ENCODE measurements around the gene ZBTB7C.

- TF ChIP-seq ZNF513 (tag by site-specific recombination; IDR thresholded peaks at IDR 0.05) = no peak
- TF ChIP-seq ZNF292 (tag by site-specific recombination; IDR thresholded peaks at IDR 0.05; ENCODE audit: borderline replicate concordance, low read depth) = no peak
- TF ChIP-seq, protein P1, sequence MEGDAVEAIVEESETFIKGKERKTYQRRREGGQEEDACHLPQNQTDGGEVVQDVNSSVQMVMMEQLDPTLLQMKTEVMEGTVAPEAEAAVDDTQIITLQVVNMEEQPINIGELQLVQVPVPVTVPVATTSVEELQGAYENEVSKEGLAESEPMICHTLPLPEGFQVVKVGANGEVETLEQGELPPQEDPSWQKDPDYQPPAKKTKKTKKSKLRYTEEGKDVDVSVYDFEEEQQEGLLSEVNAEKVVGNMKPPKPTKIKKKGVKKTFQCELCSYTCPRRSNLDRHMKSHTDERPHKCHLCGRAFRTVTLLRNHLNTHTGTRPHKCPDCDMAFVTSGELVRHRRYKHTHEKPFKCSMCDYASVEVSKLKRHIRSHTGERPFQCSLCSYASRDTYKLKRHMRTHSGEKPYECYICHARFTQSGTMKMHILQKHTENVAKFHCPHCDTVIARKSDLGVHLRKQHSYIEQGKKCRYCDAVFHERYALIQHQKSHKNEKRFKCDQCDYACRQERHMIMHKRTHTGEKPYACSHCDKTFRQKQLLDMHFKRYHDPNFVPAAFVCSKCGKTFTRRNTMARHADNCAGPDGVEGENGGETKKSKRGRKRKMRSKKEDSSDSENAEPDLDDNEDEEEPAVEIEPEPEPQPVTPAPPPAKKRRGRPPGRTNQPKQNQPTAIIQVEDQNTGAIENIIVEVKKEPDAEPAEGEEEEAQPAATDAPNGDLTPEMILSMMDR (tag by site-specific recombination; IDR thresholded peaks at IDR 0.05) = no peak
- TF ChIP-seq ZFP69B (tag by site-specific recombination; IDR thresholded peaks at IDR 0.05) = no peak
- no peak for TF ChIP-seq ZNF391 (tag by site-specific recombination; IDR thresholded peaks at IDR 0.05; ENCODE audit: borderline replicate concordance, low read depth)
- TF ChIP-seq, protein P2, sequence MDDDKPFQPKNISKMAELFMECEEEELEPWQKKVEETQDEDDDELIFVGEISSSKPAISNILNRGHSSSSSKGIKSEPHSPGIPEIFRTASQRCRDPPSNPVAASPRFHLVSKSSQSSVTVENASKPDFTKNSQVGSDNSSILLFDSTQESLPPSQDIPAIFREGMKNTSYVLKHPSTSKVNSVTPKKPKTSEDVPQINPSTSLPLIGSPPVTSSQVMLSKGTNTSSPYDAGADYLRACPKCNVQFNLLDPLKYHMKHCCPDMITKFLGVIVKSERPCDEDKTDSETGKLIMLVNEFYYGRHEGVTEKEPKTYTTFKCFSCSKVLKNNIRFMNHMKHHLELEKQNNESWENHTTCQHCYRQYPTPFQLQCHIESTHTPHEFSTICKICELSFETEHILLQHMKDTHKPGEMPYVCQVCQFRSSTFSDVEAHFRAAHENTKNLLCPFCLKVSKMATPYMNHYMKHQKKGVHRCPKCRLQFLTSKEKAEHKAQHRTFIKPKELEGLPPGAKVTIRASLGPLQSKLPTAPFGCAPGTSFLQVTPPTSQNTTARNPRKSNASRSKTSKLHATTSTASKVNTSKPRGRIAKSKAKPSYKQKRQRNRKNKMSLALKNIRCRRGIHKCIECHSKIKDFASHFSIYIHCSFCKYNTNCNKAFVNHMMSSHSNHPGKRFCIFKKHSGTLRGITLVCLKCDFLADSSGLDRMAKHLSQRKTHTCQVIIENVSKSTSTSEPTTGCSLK (tag by site-specific recombination; IDR thresholded peaks at IDR 0.05) = no peak
- TF ChIP-seq BCL11A (tag by site-specific recombination; IDR thresholded peaks at IDR 0.05; ENCODE audit: low read depth) = no peak
Observed at GRCh38 chr18:47984991-47985390, 424.2 kb downstream of the ZBTB7C start.
